HG03066 (cell line): ENCODE data around the gene RPL29.

Experiments used
- ATAC-seq: cut with Tn5 transposase; IDR thresholded peaks from one replicate; pipeline ENCODE4 v1.9.1; 2021; ENCODE audit warnings: low read depth; ENCODE audit not compliant: unreplicated experiment

RPL29 gene

GRCh38 chr3:52028572-52028971 is 32.9 kb upstream of the RPL29 start:
- ATAC-seq = no peak

- no peak for ATAC-seq
Measured at GRCh38 chr3:52026041-52026440, 30.3 kb upstream of the RPL29 start.

- no peak for ATAC-seq
Measured at GRCh38 chr3:52025453-52025852, 29.8 kb upstream of the RPL29 start.

GRCh38 chr3:52024765-52025452 is 29.2 kb upstream of the RPL29 start:
- ATAC-seq = no peak

GRCh38 chr3:52023860-52024764 is 28.4 kb upstream of the RPL29 start:
- ATAC-seq = no peak

- ATAC-seq = no peak
Measured at GRCh38 chr3:52023101-52023770, 27.5 kb upstream of the RPL29 start.

- ATAC-seq = no peak
Measured at GRCh38 chr3:52022323-52023100, 26.8 kb upstream of the RPL29 start.

- ATAC-seq = no peak
Measured at GRCh38 chr3:52021489-52022268, 26.0 kb upstream of the RPL29 start.

GRCh38 chr3:52020796-52021195 is 25.1 kb upstream of the RPL29 start:
- ATAC-seq = no peak

GRCh38 chr3:52019352-52020080 is 23.8 kb upstream of the RPL29 start:
- no peak for ATAC-seq

- no peak for ATAC-seq
Measured at GRCh38 chr3:52018319-52019000, 22.8 kb upstream of the RPL29 start.

- no peak for ATAC-seq
Measured at GRCh38 chr3:52017586-52017985, 21.9 kb upstream of the RPL29 start.

- ATAC-seq = no peak
Measured at GRCh38 chr3:52015438-52016228, 19.9 kb upstream of the RPL29 start.

- no peak for ATAC-seq
Measured at GRCh38 chr3:52014613-52015012, 18.9 kb upstream of the RPL29 start.

- ATAC-seq = no peak
Measured at GRCh38 chr3:52013802-52014598, 18.3 kb upstream of the RPL29 start.

GRCh38 chr3:52012699-52013098 is 17.0 kb upstream of the RPL29 start:
- ATAC-seq = no peak

GRCh38 chr3:52010431-52010830 is 14.7 kb upstream of the RPL29 start:
- ATAC-seq = no peak
